Gastrocnemius medialis (tissue), 4 donors: Measurements from ENCODE around the gene SVOP.

Experiments used
- POLR2A ChIP-seq, 2 donors: fragments of 450-650 bp; IDR thresholded peaks; one replicate each; pipeline ENCODE4 v1.6.1; 2017; ENCODE audit warnings: antibody characterized with exemption in 2 of 2, mild to moderate bottlenecking in 2 of 2, moderate library complexity in 2 of 2
- TF ChIP-seq, protein P1 (sequence below), 5 experiments: fragments of 450-650 bp in 3 of 5; fragments of 200-600 bp in 2 of 5; sonication (generic) in 2 of 5; IDR thresholded peaks in 4 of 5; conservative IDR thresholded peaks in 1 of 5; 1 replicate in 4 of 5; 2 replicates in 1 of 5; pipeline ENCODE4 v1.5.1; 2016 to 2019; ENCODE audit warnings: antibody characterized with exemption in 5 of 5, mild to moderate bottlenecking in 3 of 5, moderate library complexity in 3 of 5

DNA sequence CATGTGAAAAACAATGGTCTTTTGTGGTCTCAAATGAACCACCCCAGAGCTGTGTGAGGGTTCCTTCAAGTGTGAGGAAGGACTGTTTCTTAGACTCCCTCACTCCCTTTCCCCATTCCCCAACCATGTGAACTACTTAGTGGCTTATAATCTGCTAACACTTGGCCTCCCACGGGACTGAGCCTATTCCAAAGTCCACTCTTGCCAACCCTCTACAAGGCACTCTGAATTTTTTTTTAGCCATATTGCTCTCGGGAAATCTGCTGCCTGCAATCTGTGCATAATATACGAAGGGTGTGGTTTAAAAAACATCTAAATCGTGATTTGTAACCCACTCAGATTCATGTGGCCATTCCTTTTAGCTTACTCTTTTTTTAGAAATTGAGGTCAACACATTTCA, 2.6 kb downstream of the SVOP start:
- TF ChIP-seq, protein P1, sequence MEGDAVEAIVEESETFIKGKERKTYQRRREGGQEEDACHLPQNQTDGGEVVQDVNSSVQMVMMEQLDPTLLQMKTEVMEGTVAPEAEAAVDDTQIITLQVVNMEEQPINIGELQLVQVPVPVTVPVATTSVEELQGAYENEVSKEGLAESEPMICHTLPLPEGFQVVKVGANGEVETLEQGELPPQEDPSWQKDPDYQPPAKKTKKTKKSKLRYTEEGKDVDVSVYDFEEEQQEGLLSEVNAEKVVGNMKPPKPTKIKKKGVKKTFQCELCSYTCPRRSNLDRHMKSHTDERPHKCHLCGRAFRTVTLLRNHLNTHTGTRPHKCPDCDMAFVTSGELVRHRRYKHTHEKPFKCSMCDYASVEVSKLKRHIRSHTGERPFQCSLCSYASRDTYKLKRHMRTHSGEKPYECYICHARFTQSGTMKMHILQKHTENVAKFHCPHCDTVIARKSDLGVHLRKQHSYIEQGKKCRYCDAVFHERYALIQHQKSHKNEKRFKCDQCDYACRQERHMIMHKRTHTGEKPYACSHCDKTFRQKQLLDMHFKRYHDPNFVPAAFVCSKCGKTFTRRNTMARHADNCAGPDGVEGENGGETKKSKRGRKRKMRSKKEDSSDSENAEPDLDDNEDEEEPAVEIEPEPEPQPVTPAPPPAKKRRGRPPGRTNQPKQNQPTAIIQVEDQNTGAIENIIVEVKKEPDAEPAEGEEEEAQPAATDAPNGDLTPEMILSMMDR (IDR thresholded peaks at IDR 0.05 in 4 of 5, conservative IDR thresholded peaks at IDR 0.05 in 1 of 5): no peak
- TF ChIP-seq POLR2A (IDR thresholded peaks at IDR 0.05): no peak
